Measurements from ENCODE around the gene ANXA10.

Gene ANXA10

GRCh38 chr4:168102403-168102802 is 10.1 kb downstream of the ANXA10 start:
- no peak for TF ChIP-seq SIN3A (IDR thresholded peaks at IDR 0.05; ENCODE audit: borderline replicate concordance, insufficient read depth, low read length)
- TF ChIP-seq FOXP2 (optimal IDR thresholded peaks at IDR 0.05; ENCODE audit: borderline replicate concordance, extremely low read depth, extremely low read length, insufficient read depth) = no peak
- no peak for TF ChIP-seq TAF1 (IDR thresholded peaks at IDR 0.05; ENCODE audit: borderline replicate concordance, insufficient read depth, low read length)
- no peak for TF ChIP-seq REST (IDR thresholded peaks at IDR 0.05; ENCODE audit: insufficient read depth in 1 of 2, low read depth in 2 of 2, low read length in 2 of 2)
- TF ChIP-seq POLR2AphosphoS5 (IDR thresholded peaks at IDR 0.05; ENCODE audit: low read depth, low read length) = no peak

- TF ChIP-seq FOXP2 (optimal IDR thresholded peaks at IDR 0.05; ENCODE audit: borderline replicate concordance, extremely low read depth, extremely low read length, insufficient read depth) (no peak), REST (IDR thresholded peaks at IDR 0.05; ENCODE audit: insufficient read depth in 1 of 2, low read depth in 2 of 2, low read length in 2 of 2) (no peak), SIN3A (IDR thresholded peaks at IDR 0.05; ENCODE audit: borderline replicate concordance, insufficient read depth, low read length) (no peak), TAF1 (IDR thresholded peaks at IDR 0.05; ENCODE audit: borderline replicate concordance, insufficient read depth, low read length) (no peak), POLR2AphosphoS5 (IDR thresholded peaks at IDR 0.05; ENCODE audit: low read depth, low read length) (no peak)
Measured at GRCh38 chr4:168109527-168109926, 17.2 kb downstream of the ANXA10 start.

GRCh38 chr4:168118116-168118655 is 25.8 kb downstream of the ANXA10 start:
- TF ChIP-seq TAF1 (IDR thresholded peaks at IDR 0.05; ENCODE audit: borderline replicate concordance, insufficient read depth, low read length) = no peak
- no peak for TF ChIP-seq POLR2AphosphoS5 (IDR thresholded peaks at IDR 0.05; ENCODE audit: low read depth, low read length)
- TF ChIP-seq FOXP2 (optimal IDR thresholded peaks at IDR 0.05; ENCODE audit: borderline replicate concordance, extremely low read depth, extremely low read length, insufficient read depth) = no peak
- TF ChIP-seq REST (IDR thresholded peaks at IDR 0.05; ENCODE audit: insufficient read depth in 1 of 2, low read depth in 2 of 2, low read length in 2 of 2) = no peak

GRCh38 chr4:168119100-168119499 is 26.8 kb downstream of the ANXA10 start:
- TF ChIP-seq TAF1 (IDR thresholded peaks at IDR 0.05; ENCODE audit: borderline replicate concordance, insufficient read depth, low read length) (no peak), SIN3A (IDR thresholded peaks at IDR 0.05; ENCODE audit: borderline replicate concordance, insufficient read depth, low read length) (no peak)

GRCh38 chr4:168119890-168120289 is 27.6 kb downstream of the ANXA10 start:
- no peak for TF ChIP-seq REST (IDR thresholded peaks at IDR 0.05; ENCODE audit: insufficient read depth in 1 of 2, low read depth in 2 of 2, low read length in 2 of 2)
- TF ChIP-seq POLR2AphosphoS5 (IDR thresholded peaks at IDR 0.05; ENCODE audit: low read depth, low read length) = no peak
- no peak for TF ChIP-seq FOXP2 (optimal IDR thresholded peaks at IDR 0.05; ENCODE audit: borderline replicate concordance, extremely low read depth, extremely low read length, insufficient read depth)
- TF ChIP-seq SIN3A (IDR thresholded peaks at IDR 0.05; ENCODE audit: borderline replicate concordance, insufficient read depth, low read length) = no peak
- no peak for TF ChIP-seq TAF1 (IDR thresholded peaks at IDR 0.05; ENCODE audit: borderline replicate concordance, insufficient read depth, low read length)

All from PFSK-1 (cell line).